Lung (tissue), 12 donors: Measurements from ENCODE around the gene PIWIL4. TPM values are rescaled to one million over a fixed set of nuclear protein-coding genes. Genes with fewer than 3 reads are reported as not detected.

ENCODE experiments used
- ATAC-seq: fragments of 200-7000 bp; cut with Tn5 transposase; one replicate; pipeline ENCODE4 v1.9.1; 2020; ENCODE audit warnings: moderate number of reproducible peaks; ENCODE audit not compliant: insufficient read depth, low FRiP score
- DNase-seq, 3 donors: peaks; one replicate each; pipeline ENCODE4 v3.0.0-alpha.2; 2013 to 2017
- H3K27ac ChIP-seq, 2 donors: one replicate each; pipeline ENCODE4 v1.5.1; 2013; ENCODE audit warnings: mild to moderate bottlenecking in 2 of 2, moderate library complexity in 2 of 2, control low read depth in 1 of 2, inconsistent platforms in 1 of 2, low read depth in 1 of 2, low read length in 1 of 2
- H3K27me3 ChIP-seq, 3 donors: one replicate each; pipeline ENCODE4 v1.5.1; 2013; ENCODE audit warnings: low read length in 2 of 3; ENCODE audit not compliant: control insufficient read depth in 3 of 3, insufficient read depth in 3 of 3
- H3K36me3 ChIP-seq, 4 donors: one replicate each; pipeline ENCODE4 v1.5.1; 2013; ENCODE audit warnings: low read length in 4 of 4, mild to moderate bottlenecking in 1 of 4, moderate library complexity in 1 of 4; ENCODE audit not compliant: control insufficient read depth in 4 of 4, insufficient read depth in 4 of 4
- H3K4me1 ChIP-seq, 5 donors: one replicate each; pipeline ENCODE4 v1.5.1; 2013; ENCODE audit warnings: low read length in 5 of 5, mild to moderate bottlenecking in 2 of 5, moderate library complexity in 1 of 5; ENCODE audit not compliant: control insufficient read depth in 5 of 5, insufficient read depth in 5 of 5
- H3K4me3 ChIP-seq: one replicate; pipeline ENCODE4 v1.5.1; 2013; ENCODE audit warnings: mild to moderate bottlenecking, control low read depth, moderate library complexity
- H3K9ac ChIP-seq, 2 donors: one replicate each; pipeline ENCODE4 v1.5.1; 2013; ENCODE audit warnings: low read length in 2 of 2, control low read depth in 1 of 2; ENCODE audit not compliant: insufficient read depth in 1 of 2
- H3K9me3 ChIP-seq, 4 donors: one replicate each; pipeline ENCODE4 v1.5.1; 2013; ENCODE audit warnings: low read length in 3 of 4, mild to moderate bottlenecking in 1 of 4, moderate library complexity in 1 of 4; ENCODE audit not compliant: control insufficient read depth in 4 of 4, insufficient read depth in 3 of 4
- CTCF ChIP-seq: IDR thresholded peaks from 2 replicates; pipeline ENCODE4 v1.5.1; 2012; ENCODE audit warnings: mild to moderate bottlenecking; ENCODE audit errors: control extremely low read depth, extremely low read depth
- WGBS, 2 donors: extraction: QIAGEN DNeasy Blood & Tissue Kit; methylation state at CpG; one replicate each; pipeline ENCODE4 v1.1.7; 2013; 5-methylcytosine and 5-hydroxymethylcytosine counted together
- polyA plus RNA-seq, 2 donors: library from polyadenylated mRNA; stranded (reverse); fragments of 200-250 nt; gene quantifications; one replicate each; pipeline ENCODE4 v1.2.1, GENCODE V29; 2013
- total RNA-seq, 2 donors: library from RNA; depleted of rRNA in 1 of 2; stranded (reverse); fragments of >200 nt in 1 of 2; gene quantifications; one replicate each; pipeline ENCODE4 v1.2.1, GENCODE V29; 2014 to 2021
- donor health status: control.
- donor health status: control.
- donor health status: Bipolar disorder and iron deficiency.
- donor health status: healthy.
- donor health status: DM: yes; HTN: yes; CAD: no.

The PIWIL4 gene
- total and polyA plus RNA-seq, 4 donors: 1.8 to 5.8 (median 3.1) TPM

- no peak overlapping the region for H3K27ac ChIP-seq
- DNase-seq (peak; percentile 47 to 86 (median 68)), ATAC-seq (peak; percentile 41)
- H3K4me3 ChIP-seq: no peak overlapping the region
- peak overlapping the region in 1 of 2 donors; percentile 38 for H3K9ac ChIP-seq
- peak; percentile 41 for TF ChIP-seq CTCF
- no peaks in the 10 kb centered on the region for H3K36me3 ChIP-seq
- peaks cover 0 to 5% (median 0%) of the 10 kb centered on the region in 5 donors for H3K4me1 ChIP-seq
- H3K9me3 ChIP-seq: no peaks in the 10 kb centered on the region
- WGBS, 2 donors: 19 to 61% methylated on average over 8 of the region's 8 CpGs
- no peaks in the 10 kb centered on the region for H3K27me3 ChIP-seq
Observed at GRCh38 chr11:94602430-94603372, 35.5 kb downstream of the PIWIL4 start.

- Histone ChIP-seq H3K9ac (no peak overlapping the region), H3K4me3 (no peak overlapping the region), H3K9me3 (no peaks in the 10 kb centered on the region), H3K36me3 (no peaks in the 10 kb centered on the region), H3K4me1 (peaks cover 0 to 5% (median 0%) of the 10 kb centered on the region in 5 donors), H3K27me3 (no peaks in the 10 kb centered on the region), H3K27ac (no peak overlapping the region)
- ATAC-seq: no peak
- TF ChIP-seq CTCF: no peak
- 95 to 100% methylated on average over 1 of the region's 1 CpG for WGBS, 2 donors
- DNase-seq: no peak
Observed at GRCh38 chr11:94603587-94603986, 36.4 kb downstream of the PIWIL4 start.

- no peaks in the 10 kb centered on the region for H3K36me3 ChIP-seq
- WGBS, 2 donors: 76 to 87% methylated on average over 3 of the region's 3 CpGs
- H3K27me3 ChIP-seq: no peaks in the 10 kb centered on the region
- no peak for TF ChIP-seq CTCF
- DNase-seq: no peak
- no peak overlapping the region for H3K9ac ChIP-seq
- H3K9me3 ChIP-seq: no peaks in the 10 kb centered on the region
- peaks cover 0 to 5% (median 0%) of the 10 kb centered on the region in 5 donors for H3K4me1 ChIP-seq
- ATAC-seq: no peak
- H3K4me3 ChIP-seq: no peak overlapping the region
- no peak overlapping the region for H3K27ac ChIP-seq
Observed at GRCh38 chr11:94604482-94604881, 37.3 kb downstream of the PIWIL4 start.
